Adrenal gland (tissue), 5 donors: ENCODE measurements around the gene AHI1.

Experiments
- POLR2A ChIP-seq, 2 donors: fragments of 450-650 bp; IDR thresholded peaks; one replicate each; pipeline ENCODE4 v1.6.1; 2017; ENCODE audit warnings: antibody characterized with exemption in 2 of 2, mild to moderate bottlenecking in 2 of 2, moderate library complexity in 1 of 2
- TF ChIP-seq, protein P1 (sequence below), 6 experiments: fragments of 450-650 bp in 4 of 6; fragments of 200-600 bp in 2 of 6; sonication (generic) in 1 of 6; IDR thresholded peaks; 1 replicate in 5 of 6; 2 replicates in 1 of 6; pipeline versions ENCODE4 v1.5.1 to v1.8.0; 2016 to 2021; ENCODE audit warnings: antibody characterized with exemption in 6 of 6, mild to moderate bottlenecking in 2 of 6, moderate library complexity in 1 of 6
- donor health status: DM: no; HTN: no; CAD: no.

GRCh38 chr6:135269481-135269891 is 228.1 kb downstream of the AHI1 start:
- TF ChIP-seq, protein P1, sequence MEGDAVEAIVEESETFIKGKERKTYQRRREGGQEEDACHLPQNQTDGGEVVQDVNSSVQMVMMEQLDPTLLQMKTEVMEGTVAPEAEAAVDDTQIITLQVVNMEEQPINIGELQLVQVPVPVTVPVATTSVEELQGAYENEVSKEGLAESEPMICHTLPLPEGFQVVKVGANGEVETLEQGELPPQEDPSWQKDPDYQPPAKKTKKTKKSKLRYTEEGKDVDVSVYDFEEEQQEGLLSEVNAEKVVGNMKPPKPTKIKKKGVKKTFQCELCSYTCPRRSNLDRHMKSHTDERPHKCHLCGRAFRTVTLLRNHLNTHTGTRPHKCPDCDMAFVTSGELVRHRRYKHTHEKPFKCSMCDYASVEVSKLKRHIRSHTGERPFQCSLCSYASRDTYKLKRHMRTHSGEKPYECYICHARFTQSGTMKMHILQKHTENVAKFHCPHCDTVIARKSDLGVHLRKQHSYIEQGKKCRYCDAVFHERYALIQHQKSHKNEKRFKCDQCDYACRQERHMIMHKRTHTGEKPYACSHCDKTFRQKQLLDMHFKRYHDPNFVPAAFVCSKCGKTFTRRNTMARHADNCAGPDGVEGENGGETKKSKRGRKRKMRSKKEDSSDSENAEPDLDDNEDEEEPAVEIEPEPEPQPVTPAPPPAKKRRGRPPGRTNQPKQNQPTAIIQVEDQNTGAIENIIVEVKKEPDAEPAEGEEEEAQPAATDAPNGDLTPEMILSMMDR (IDR thresholded peaks at IDR 0.05) = no peak
- no peak for TF ChIP-seq POLR2A (IDR thresholded peaks at IDR 0.05)
